Right renal cortex interstitium (tissue), 3 donors: ENCODE measurements around the gene ENPP1. TPM values are rescaled to one million over a fixed set of nuclear protein-coding genes. Genes with fewer than 3 reads are reported as not detected.
A peak's percentile ranks its signal among the peaks of the same experiment; 100 is the strongest.
"Not testable (repeated sequence)": the region's sequence is repeated elsewhere in the genome, so short reads cannot be mapped to it uniquely, and the experiment has no call there.

ENCODE experiments used
- DNase-seq, 3 donors: peaks; one replicate each; pipeline ENCODE4 v3.0.0-alpha.2; 2013; ENCODE audit warnings: low read depth in 3 of 3, low spot score in 2 of 3
- polyA plus RNA-seq, 3 donors: library from polyadenylated mRNA; unstranded; fragments of 120-200 nt; gene quantifications; one replicate each; pipeline ENCODE4 v1.2.1, GENCODE V29; 2013; ENCODE audit not compliant: insufficient read length in 3 of 3

Gene ENPP1
- polyA plus RNA-seq, 3 donors, result 17.8 to 20.2 (median 18.0) TPM

- DNase-seq, result no peak
Observed at GRCh38 chr6:131911951-131912350, 104.1 kb downstream of the ENPP1 start.

GRCh38 chr6:131914234-131914633 lies 106.4 kb downstream of the ENPP1 start:
- DNase-seq, result no peak

- DNase-seq, result peak; percentile 59 to 66 (median 63)
Observed at GRCh38 chr6:131914967-131915751, 107.3 kb downstream of the ENPP1 start.

DNA sequence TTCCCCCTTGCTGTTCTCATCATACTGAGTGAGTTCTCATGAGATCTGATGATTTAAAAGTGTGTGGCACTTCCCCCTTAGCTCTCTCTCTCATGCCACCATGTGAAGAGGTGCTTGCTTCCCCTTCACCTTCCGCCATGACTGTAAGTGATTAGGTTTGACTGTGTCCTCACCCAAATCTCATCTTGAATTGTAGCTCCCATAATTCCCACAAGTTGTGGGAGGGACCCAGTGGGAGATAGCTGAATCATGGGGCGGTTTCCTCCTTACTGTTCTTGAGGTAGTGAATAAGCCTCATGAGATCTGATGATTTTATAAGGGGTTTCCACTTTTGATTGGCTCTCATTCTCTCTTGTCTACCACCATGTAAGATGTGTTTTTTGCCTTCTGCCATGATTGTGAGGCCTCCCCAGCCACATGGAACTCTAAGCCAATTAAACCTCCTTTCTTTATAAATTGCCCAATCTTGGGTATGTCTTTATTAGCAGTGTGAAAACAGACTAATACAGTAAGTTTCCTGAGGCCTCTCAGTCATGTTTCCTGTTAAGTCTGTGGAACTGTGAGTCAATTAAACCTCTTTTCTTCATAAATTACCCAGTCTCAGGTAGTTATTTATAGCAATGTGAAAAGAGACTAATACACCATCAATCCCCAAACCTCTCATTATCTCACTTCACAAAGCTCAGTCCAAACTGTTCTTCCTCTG lies 108.4 kb downstream of the ENPP1 start:
- not testable (repeated sequence) for DNase-seq

GRCh38 chr6:131916847-131917246 lies 109.0 kb downstream of the ENPP1 start:
- DNase-seq, result no peak

DNA sequence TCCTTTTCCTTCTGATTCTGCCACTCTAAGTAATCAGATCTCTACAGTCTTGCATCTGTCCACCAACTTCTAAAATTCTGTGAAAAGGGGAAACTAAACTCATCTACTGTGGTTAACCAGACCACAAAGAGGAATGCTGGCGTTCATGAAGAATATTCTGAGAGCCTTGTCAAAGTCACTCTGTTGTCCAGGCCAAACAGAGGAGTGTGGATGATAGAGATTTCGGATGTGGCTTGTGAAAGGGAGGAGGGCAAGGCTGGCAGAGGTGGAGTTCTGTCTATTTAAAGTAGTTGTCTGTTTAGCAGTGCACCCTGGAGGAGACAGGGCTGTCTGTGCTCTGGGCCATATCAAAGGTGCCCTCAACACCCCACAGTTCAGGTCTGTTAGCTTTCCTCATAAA lies 109.5 kb downstream of the ENPP1 start:
- no peak for DNase-seq

DNA sequence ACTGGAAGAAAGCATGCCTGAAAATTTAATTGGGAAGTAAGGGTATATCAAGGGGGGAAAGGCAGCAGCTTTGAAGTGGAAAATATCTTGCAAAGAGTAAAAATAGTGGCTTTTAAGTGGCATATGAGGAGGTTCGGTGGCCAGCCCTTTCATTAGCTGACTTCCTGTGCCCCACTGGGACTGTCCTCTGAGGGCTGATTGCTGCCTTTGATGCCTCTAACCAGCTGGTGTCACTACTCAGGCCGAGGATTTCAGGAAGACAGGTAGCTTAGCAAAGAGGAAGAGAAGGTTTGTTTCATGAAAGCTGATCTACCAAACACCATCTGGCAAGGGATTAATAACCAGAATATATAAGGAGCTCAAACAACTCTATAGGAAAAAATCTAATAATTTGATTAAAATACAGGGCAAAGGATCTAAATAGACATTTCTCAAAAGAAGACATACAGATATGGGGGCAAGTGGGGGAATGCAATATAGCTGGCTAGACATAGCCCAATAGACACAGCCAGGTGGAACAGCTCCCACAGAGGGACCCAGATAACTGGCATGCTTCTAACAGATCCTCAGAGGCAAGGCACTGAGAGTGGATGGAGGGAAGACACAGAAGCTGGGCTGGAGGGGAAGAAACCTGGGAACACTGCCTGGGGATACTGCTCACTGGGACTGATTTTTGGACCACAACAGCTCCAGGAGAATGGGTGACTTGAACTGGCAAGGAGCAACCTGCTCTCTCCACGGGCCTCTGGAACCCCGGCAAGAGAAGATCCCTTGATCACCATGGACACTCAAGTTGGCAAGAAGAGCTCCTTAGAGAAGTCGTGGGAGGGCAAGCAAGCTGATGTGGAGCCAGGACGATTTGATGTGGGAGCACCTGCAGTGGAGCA lies 110.2 kb downstream of the ENPP1 start:
- DNase-seq, result no peak

DNA sequence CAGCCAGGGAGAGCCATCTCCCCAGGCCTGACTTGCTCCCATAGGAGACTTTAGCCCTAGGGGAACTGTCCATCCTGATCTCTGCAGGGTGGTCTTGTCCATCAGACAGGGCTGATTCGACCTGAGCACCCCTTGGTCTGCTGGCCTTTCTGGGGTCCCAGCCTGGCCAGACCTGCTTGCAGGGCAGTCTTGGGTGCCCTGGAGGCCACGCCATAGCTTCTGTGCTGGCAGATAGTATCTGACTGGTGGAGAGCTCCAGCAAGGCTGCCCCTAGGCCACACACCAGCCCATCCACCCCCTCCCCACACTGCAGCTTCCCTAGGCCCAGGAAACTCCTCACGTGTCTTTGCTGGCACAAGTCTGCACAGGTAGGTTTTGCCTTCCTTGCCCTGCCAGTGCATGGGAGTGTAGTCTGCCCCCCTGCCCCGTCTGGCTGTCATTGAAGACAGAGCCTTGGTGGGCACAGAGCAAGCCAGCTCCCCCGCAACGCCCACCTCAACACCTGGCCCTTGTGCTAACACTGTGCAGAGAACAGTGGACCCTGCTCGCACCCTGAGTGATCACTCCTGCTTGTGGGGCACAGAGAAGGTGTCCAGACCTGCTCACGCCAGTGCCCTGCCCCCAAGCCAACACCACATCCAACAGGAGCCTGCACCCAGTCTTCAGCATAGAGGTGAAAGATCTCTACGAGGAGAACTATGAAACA lies 111.0 kb downstream of the ENPP1 start:
- DNase-seq, result no peak

- no peak for DNase-seq
Observed at GRCh38 chr6:131920656-131921055, 112.8 kb downstream of the ENPP1 start.

- no peak for DNase-seq
Observed at GRCh38 chr6:131923356-131923755, 115.5 kb downstream of the ENPP1 start.

- no peak for DNase-seq
Observed at GRCh38 chr6:131924881-131925474, 117.2 kb downstream of the ENPP1 start.

GRCh38 chr6:131929264-131929663 lies 121.4 kb downstream of the ENPP1 start:
- no peak for DNase-seq

DNA sequence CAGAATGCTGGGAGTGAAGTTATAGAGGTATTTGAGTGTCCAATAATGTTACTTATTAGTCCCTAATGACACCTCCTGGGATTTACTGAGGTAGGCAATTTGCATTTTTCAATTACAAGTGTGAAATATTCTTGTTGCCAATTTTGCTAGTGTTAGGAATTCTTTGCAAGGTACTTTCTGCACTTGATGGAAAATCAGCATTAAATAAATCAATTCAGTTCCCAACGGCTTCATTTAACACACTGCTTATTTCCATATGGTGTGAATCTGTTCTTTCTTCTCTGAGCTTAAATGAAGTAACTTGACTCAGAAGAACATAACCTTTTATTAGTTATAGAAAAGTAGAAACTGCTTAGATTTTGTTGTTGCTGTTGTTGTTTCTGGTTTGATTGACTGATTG lies 122.2 kb downstream of the ENPP1 start:
- DNase-seq, result no peak

DNA sequence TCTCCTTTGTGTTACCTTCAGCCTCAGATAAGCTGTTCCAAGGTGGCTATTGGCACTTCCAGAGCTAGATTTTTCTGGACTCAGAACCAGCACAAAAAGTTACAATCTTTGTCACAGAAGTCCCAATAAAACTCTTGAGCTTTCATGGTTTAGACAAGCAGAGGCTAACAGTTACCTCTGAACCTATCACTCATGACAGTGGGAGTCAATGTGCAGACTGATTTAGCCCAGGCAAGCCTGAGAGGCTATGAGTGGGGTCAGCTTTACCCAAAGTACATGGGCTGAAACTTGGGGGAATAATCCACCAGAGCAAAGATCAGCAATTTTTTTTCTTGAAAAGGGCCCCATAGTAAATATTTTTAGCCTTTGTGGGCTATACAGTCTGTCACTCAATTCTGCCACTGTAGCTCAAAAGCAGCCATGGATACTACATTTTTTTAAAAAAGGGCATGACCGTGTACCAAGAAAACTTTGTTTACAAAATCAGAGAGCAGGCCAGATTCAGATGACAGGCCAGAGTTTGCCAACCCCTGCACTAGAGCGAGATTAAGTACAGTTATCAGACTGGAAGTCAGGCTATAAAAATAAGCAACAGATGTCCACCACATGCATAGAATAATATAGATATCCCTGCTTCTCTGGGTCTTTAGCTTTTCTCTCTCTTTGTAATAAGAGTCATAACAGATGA lies 123.4 kb downstream of the ENPP1 start:
- no peak for DNase-seq

DNA sequence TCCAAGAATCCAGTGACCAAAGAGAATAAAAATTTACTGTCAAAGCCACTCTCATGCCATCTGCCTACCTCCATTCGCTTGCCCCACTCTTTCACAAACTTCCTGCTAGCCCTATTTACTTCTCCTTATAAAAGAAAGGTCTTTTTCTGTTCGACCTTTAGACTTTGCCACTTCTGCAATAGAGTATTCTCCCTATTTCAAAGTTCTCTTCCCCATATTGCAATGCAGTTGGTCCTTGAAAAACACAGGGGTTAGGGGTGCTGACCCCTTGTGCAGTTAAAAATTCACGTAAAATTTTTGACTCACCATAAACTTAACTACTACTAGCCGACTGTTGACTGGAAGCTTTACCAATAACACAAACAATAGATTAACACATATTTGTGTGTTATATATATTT lies 128.3 kb downstream of the ENPP1 start:
- DNase-seq, result no peak

- no peak for DNase-seq
Observed at GRCh38 chr6:131937226-131937625, 129.4 kb downstream of the ENPP1 start.

DNA sequence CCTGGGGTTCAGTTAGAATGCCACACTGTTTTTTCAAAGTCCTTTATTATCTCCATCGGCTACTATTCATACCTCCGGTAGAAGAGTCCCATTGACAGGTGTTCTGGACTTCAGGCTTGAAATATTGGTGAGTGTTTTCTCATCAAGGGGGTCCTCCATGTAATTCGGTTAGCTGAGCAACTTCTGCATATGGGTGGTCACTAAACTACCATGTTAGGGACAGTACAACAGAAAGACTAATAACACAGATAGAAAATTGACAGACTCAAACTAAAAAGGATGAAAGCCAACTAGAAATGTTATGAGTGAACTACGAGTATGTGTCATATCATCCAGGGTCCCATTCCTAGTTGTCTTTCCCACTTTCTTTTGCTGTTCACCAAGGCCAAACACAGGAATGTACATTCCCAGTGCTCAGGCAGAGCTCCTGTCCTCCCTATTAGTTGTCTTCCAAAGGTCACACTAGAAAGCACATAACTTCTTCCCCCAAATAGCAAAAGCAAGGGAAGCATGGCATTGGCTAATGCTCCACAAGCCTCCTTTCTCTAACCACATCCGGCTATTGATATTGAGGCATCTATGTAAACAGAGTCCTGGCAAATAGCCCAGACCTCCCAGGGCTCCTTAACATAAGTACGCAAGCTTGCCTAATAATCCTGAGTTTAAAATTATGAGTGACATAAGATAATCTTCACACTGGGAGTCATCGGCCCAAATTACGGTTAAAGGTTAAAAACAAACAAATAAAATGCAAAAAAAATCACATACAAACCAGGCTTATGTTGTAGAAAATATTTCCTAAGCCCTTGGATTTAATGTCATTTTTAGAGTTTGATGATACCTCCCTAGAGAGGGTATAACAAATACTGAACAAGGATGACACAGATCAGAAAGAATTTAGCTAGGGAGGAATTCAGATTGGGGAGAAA lies 130.1 kb downstream of the ENPP1 start:
- DNase-seq, result no peak
